HCT116 (cell line): ENCODE data around the gene RAB3GAP2.

ENCODE experiments used
- CTCF ChIP-seq, 3 experiments: fragments of 200-600 bp in 1 of 3; sonication (generic) in 1 of 3; IDR thresholded peaks in 2 of 3; conservative IDR thresholded peaks in 1 of 3; 2 replicates each; pipeline ENCODE4 v1.5.1; 2012 to 2017; ENCODE audit warnings: low read depth in 2 of 3, low read length in 2 of 3, antibody characterized with exemption in 1 of 3, borderline replicate concordance in 1 of 3, control low read depth in 1 of 3, mild to moderate bottlenecking in 1 of 3, mixed read lengths in 1 of 3, mixed run types in 1 of 3, moderate library complexity in 1 of 3; ENCODE audit not compliant: insufficient read depth in 1 of 3
- EGR1 ChIP-seq: IDR thresholded peaks from 2 replicates; pipeline ENCODE4 v1.6.1; 2012; ENCODE audit warnings: low read depth
- EZH2phosphoT487 ChIP-seq: fragments of 200-600 bp; IDR thresholded peaks from 2 replicates; pipeline ENCODE4 v1.6.1; 2018; ENCODE audit warnings: antibody characterized with exemption, borderline replicate concordance
- POLR2A ChIP-seq: IDR thresholded peaks from 2 replicates; pipeline ENCODE4 v1.7.0; 2011; ENCODE audit warnings: borderline replicate concordance; ENCODE audit not compliant: insufficient read depth, insufficient read length; ENCODE audit errors: extremely low read depth
- RAD21 ChIP-seq: IDR thresholded peaks from 2 replicates; pipeline ENCODE4 v1.6.1; 2012; ENCODE audit warnings: low read depth, mild to moderate bottlenecking
- SP1 ChIP-seq: IDR thresholded peaks from 2 replicates; pipeline ENCODE4 v1.6.1; 2012; ENCODE audit warnings: low read depth
- TCF7L2 ChIP-seq: IDR thresholded peaks from 2 replicates; pipeline ENCODE4 v1.7.0; 2011; ENCODE audit warnings: borderline replicate concordance, inconsistent platforms; ENCODE audit not compliant: insufficient read depth, insufficient read length; ENCODE audit errors: extremely low read depth
- ZNF274 ChIP-seq: fragments of 200-500 bp; sonication (Bioruptor generic); IDR thresholded peaks from 2 replicates; pipeline ENCODE4 v1.6.1; 2014; ENCODE audit warnings: mild to moderate bottlenecking, low read depth, low read length, inconsistent platforms

DNA sequence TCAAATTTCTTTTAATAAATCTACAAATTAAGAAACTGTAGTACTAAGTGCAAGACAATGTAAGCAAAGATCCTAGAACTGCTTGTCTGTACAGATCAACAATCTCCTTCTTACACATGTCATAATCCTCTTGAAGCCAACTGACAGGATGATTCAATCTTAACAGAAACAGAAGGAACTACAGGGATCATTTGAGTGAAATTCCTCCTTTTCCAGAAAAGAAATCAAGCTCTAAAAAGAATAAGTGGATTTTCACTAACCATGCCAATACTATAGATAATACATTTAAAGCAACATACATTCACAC is 53.2 kb downstream of the RAB3GAP2 start:
- TF ChIP-seq CTCF (IDR thresholded peaks at IDR 0.05 in 2 of 3, conservative IDR thresholded peaks at IDR 0.05 in 1 of 3; ENCODE audit: borderline replicate concordance in 1 of 3, insufficient read depth in 1 of 3, low read depth in 2 of 3, low read length in 2 of 3), result no peak
- TF ChIP-seq POLR2A, result no peak
- no peak for TF ChIP-seq SP1
- no peak for TF ChIP-seq TCF7L2
- no peak for TF ChIP-seq RAD21
- no peak for TF ChIP-seq EZH2phosphoT487
- TF ChIP-seq ZNF274, result no peak
- TF ChIP-seq EGR1, result no peak
